Mucosa of gallbladder (tissue), 1 donor: ENCODE results near the gene RDH16. TPM values are rescaled to one million over a fixed set of nuclear protein-coding genes. Genes with fewer than 3 reads are reported as not detected.
"Not testable (repeated sequence)": the region's sequence is repeated elsewhere in the genome, so short reads cannot be mapped to it uniquely, and the experiment has no call there.

ENCODE experiments used
- DNase-seq: peaks from one replicate; pipeline ENCODE4 v3.0.0-alpha.2; 2020; ENCODE audit warnings: low spot score
- total RNA-seq: library from RNA; stranded (reverse); gene quantifications from one replicate; pipeline ENCODE4 v1.2.1, GENCODE V29; 2021
- donor health status: DM: no; HTN: no; CAD: no.

RDH16 gene
- total RNA-seq, 1 donor from 2014 or later, result 0.52 TPM

DNA sequence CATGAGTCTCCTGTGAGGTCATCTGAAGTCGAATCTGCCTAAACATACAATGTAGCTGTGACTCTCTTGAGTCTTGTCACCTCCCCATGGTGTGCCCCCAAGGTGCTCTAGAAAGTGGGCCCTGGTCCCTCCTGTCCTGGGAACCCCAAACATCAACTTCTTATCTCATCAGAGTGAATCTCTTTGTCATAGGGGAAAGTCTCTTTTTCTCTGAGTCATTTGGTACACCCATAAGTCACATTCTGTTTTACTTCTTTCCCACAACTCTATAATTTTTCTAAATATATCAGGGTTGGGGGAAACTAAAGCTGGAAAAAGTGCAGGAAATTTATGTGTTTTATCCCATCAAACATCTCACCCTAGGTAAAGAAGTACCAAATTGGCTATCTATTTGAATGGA, 36.1 kb downstream of the RDH16 start:
- DNase-seq, result no peak

DNA sequence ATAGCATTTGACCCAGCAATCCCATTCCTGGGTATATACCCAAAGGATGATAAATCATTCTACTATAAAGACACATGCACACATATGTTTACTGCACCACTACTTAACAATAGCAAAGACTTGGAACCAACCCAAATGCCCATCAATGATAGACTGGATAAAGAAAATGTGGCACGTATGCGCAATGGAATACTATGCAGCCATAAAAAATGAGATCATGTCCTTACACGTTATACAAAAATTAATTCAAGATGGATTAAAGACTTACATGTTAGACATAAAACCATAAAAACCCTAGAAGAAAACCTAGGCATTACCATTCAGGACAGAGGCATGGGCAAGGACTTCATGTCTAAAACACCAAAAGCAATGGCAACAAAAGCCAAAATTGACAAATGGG, 39.3 kb downstream of the RDH16 start:
- DNase-seq, result not testable (repeated sequence)

- no peak for DNase-seq
These were observed 40.4 kb downstream of the RDH16 start for GRCh38 chr12:56916996-56917333.

- no peak for DNase-seq
These were observed 41.0 kb downstream of the RDH16 start for GRCh38 chr12:56916296-56916995.

DNA sequence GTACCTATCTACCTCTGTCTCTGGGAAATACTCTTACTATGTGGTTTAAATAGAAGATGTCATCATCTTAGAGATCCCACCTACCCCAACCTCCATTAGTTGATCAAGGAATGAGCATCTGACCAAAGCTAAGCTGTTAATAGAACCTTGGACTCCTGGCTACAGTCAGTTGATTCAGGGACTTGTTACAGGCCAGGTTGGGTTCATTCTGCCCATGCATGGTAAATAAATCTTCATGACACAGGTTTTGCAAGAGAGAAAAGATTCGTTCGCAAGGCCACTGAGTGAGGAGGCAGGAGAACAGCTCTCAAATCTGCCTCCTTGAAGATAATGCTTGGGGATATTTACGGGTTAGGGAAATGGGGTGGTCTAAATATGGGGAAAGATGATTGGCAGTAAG, 42.7 kb downstream of the RDH16 start:
- DNase-seq, result no peak

DNA sequence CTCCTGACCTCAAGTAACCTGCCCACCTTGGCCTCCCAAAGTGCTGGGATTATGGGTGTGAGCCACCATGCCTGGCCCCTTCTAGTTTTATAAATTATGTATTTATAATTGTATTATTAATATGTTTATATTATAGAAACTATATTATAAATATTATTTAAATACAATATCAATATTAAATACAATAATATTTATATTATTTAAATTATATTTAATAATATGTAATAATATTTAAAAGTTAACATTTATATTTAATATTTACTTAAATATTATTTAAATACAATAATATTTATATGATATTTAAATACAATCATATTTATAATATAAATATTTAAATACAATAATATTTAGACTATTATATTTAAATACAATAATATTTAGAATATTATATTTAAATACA, 43.2 kb downstream of the RDH16 start:
- DNase-seq, result no peak

DNA sequence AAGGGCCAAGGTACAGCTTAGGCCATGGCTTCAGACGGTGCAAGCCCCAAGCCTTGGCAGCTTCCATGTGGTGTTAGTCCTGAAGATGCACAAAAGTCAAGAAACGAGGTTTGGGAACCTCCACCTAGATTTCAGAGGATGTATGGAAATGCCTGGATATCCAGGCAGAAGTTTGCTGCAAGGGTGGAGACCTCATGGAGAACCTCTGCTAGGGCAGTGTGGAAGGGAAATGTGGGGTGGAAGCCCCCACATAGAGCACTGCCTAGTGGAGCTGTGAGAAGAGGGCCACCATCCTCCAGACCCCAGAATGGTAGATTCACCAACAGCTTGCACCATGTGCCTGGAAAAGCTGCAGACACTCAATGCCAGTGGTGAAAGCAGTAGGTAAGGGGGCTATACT, 48.0 kb downstream of the RDH16 start:
- DNase-seq, result not testable (repeated sequence)

DNA sequence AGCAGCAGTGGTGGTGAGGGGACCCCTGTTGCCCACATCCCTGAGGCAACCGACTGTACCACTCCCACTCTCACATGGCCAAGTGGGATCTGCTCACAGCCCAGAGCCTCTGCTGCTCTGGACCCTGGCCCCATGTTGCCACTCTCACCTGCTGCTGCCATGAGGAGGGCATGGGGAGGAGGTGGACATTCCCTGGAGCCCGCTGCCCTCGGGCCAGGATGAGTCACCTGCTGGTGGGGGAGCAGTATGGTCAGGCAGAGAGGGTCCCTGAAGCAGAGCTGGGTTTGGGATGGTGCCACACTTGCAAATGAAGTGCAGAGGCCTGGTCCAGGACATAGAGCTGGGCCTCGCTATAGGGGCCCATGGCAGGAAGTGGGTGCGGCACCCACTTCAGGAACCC, 49.3 kb downstream of the RDH16 start:
- DNase-seq, result no peak

GRCh38 chr12:56905852-56906251, 51.6 kb downstream of the RDH16 start:
- DNase-seq, result no peak

DNA sequence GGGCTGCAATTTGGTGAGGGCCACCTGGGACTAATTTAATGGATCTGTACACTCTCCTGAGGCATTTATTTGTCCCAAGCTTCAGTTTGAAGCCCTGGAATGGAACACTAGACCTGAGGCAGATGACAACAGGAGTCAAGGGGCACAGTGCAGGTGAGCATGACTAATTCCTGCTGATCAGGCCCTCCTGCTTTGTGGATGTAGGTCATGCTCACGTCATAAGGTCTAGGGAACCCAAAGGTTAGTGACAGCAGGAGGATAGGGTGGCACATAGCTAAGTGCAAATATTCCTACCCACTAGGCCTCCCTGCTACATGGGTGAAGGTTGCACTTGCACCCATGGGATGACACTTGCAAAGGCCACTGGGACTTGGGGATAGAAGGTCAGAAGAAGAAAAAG, 54.0 kb downstream of the RDH16 start:
- DNase-seq, result no peak

Other genes with a start within 250 kb of the RDH16 start
- gene NACA, start 232.3 kb downstream of the RDH16 start, total RNA-seq, result 599 TPM
- 3.9 TPM for gene PRIM1, start 205.3 kb downstream of the RDH16 start, total RNA-seq
- 19.0 TPM for gene HSD17B6, start 194.3 kb downstream of the RDH16 start, total RNA-seq
- gene SDR9C7, start 23.2 kb downstream of the RDH16 start, total RNA-seq, result not detected
- 5.7 TPM for gene ZBTB39, start 48.9 kb upstream of the RDH16 start, total RNA-seq
- 0.52 TPM for gene TAC3, start 58.9 kb upstream of the RDH16 start, total RNA-seq
- gene MYO1A, start 92.5 kb upstream of the RDH16 start, total RNA-seq, result 48.5 TPM
- 11.4 TPM for gene NEMP1, start 121.2 kb upstream of the RDH16 start, total RNA-seq
- gene NAB2, start 131.5 kb upstream of the RDH16 start, total RNA-seq, result 21.4 TPM
- 287 TPM for gene STAT6, start 153.8 kb upstream of the RDH16 start, total RNA-seq
- gene LRP1, start 170.9 kb upstream of the RDH16 start, total RNA-seq, result 241 TPM
- not detected for gene LRP1-AS, start 190.0 kb upstream of the RDH16 start, total RNA-seq